Natural killer cell treated with Interleukin-12 subunit alpha and Interleukin-12 subunit beta and Interleukin-15 and Interleukin-18, amount 100 ng/mL, for 72 hours (primary cell): ENCODE results near the gene KLF8. TPM values are rescaled to one million over a fixed set of nuclear protein-coding genes. Genes with fewer than 3 reads are reported as not detected.

Experiments
- ATAC-seq, 2 donors: fragments of 150-1000 bp; cut with Tn5 transposase in 1 of 2; sonication (Bioruptor Pico), chemical (Tn5 transposase) in 1 of 2; 2 replicates each; pipeline ENCODE4 v1.10.0; 2021
- DNase-seq: peaks from one replicate; pipeline ENCODE4 v3.0.0; 2022; ENCODE audit warnings: low spot score
- H3K27ac Mint-ChIP-seq, 2 donors: 1 replicate in 1 of 2; 2 replicates in 1 of 2; pipeline ENCODE4 v1.8.0; 2022; ENCODE audit warnings: mixed read lengths in 2 of 2, mild to moderate bottlenecking in 1 of 2, moderate library complexity in 1 of 2
- H3K27me3 Mint-ChIP-seq, 2 donors: 1 replicate in 1 of 2; 2 replicates in 1 of 2; pipeline ENCODE4 v1.8.0; 2022; ENCODE audit warnings: mixed read lengths in 2 of 2
- H3K36me3 Mint-ChIP-seq: one replicate; pipeline ENCODE4 v1.8.0; 2022; ENCODE audit warnings: mixed read lengths
- H3K4me1 Mint-ChIP-seq, 2 donors: 1 replicate in 1 of 2; 2 replicates in 1 of 2; pipeline ENCODE4 v1.8.0; 2022; ENCODE audit warnings: low read depth in 2 of 2, mixed read lengths in 2 of 2, mild to moderate bottlenecking in 1 of 2
- H3K4me3 Mint-ChIP-seq: one replicate; pipeline ENCODE4 v1.8.0; 2022; ENCODE audit warnings: mixed read lengths
- H3K9me3 Mint-ChIP-seq: 2 replicates; pipeline ENCODE4 v1.8.0; 2022; ENCODE audit warnings: mixed read lengths
- total RNA-seq, 2 donors: library from RNA; stranded (reverse); gene quantifications; one replicate each; pipeline ENCODE4 v1.2.3, GENCODE V29; 2022

The KLF8 gene
- total RNA-seq, 2 donors from 2014 or later = 1.4 to 3.0 TPM

GRCh38 chrX:56319165-56319564 lies 87.0 kb downstream of the KLF8 start:
- H3K4me1 Mint-ChIP-seq = peaks cover under 1 to 2% of the 10 kb centered on the region in 2 donors
- H3K36me3 Mint-ChIP-seq = no peaks in the 10 kb centered on the region
- no peak overlapping the region for H3K27ac Mint-ChIP-seq
- no peak for ATAC-seq
- H3K27me3 Mint-ChIP-seq = peaks cover 0 to 6% of the 10 kb centered on the region in 2 donors
- H3K9me3 Mint-ChIP-seq = peaks cover 10% of the 10 kb centered on the region
- no peak for DNase-seq
- no peak overlapping the region for H3K4me3 Mint-ChIP-seq
